ENCODE measurements around the gene OTUD1. TPM values are rescaled to one million over a fixed set of nuclear protein-coding genes. Genes with fewer than 3 reads are reported as not detected.

Gene OTUD1
- total RNA-seq, 1 experiment from 2014 or later, result 5.7 TPM

DNA sequence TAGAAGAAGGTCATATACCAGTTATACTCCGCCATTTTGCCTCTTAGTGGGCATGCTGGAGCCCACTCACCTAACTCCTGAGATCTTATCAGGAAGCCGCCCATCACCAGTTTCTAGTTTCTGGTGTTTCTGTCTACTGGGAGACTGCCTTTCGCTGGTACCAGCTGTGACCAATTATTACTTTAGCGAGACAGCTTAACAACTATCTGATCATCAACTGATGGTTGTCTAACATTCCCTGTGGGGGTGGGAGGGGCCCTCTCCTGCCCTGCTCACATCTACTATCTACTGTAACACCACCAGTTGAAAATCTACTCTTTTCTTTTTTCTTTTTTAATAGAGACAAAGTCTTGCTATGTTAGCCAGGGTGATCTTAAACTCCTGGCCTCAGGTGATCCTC is 48.1 kb upstream of the OTUD1 start:
- TF ChIP-seq FOSL1 (IDR thresholded peaks at IDR 0.05; ENCODE audit: low read depth) (no peak), ZNF274 (IDR thresholded peaks at IDR 0.05; ENCODE audit: low read depth, low read length) (no peak), CBX3 (IDR thresholded peaks at IDR 0.05; ENCODE audit: low read depth) (no peak), SIN3A (IDR thresholded peaks at IDR 0.05; ENCODE audit: low read depth) (no peak), ZFX (IDR thresholded peaks at IDR 0.05) (no peak)
- TF ChIP-seq, protein P1, sequence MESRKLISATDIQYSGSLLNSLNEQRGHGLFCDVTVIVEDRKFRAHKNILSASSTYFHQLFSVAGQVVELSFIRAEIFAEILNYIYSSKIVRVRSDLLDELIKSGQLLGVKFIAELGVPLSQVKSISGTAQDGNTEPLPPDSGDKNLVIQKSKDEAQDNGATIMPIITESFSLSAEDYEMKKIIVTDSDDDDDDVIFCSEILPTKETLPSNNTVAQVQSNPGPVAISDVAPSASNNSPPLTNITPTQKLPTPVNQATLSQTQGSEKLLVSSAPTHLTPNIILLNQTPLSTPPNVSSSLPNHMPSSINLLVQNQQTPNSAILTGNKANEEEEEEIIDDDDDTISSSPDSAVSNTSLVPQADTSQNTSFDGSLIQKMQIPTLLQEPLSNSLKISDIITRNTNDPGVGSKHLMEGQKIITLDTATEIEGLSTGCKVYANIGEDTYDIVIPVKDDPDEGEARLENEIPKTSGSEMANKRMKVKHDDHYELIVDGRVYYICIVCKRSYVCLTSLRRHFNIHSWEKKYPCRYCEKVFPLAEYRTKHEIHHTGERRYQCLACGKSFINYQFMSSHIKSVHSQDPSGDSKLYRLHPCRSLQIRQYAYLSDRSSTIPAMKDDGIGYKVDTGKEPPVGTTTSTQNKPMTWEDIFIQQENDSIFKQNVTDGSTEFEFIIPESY (IDR thresholded peaks at IDR 0.05; ENCODE audit: extremely low read depth, insufficient replicate concordance, low read length), result no peak
- TF ChIP-seq, protein P2, sequence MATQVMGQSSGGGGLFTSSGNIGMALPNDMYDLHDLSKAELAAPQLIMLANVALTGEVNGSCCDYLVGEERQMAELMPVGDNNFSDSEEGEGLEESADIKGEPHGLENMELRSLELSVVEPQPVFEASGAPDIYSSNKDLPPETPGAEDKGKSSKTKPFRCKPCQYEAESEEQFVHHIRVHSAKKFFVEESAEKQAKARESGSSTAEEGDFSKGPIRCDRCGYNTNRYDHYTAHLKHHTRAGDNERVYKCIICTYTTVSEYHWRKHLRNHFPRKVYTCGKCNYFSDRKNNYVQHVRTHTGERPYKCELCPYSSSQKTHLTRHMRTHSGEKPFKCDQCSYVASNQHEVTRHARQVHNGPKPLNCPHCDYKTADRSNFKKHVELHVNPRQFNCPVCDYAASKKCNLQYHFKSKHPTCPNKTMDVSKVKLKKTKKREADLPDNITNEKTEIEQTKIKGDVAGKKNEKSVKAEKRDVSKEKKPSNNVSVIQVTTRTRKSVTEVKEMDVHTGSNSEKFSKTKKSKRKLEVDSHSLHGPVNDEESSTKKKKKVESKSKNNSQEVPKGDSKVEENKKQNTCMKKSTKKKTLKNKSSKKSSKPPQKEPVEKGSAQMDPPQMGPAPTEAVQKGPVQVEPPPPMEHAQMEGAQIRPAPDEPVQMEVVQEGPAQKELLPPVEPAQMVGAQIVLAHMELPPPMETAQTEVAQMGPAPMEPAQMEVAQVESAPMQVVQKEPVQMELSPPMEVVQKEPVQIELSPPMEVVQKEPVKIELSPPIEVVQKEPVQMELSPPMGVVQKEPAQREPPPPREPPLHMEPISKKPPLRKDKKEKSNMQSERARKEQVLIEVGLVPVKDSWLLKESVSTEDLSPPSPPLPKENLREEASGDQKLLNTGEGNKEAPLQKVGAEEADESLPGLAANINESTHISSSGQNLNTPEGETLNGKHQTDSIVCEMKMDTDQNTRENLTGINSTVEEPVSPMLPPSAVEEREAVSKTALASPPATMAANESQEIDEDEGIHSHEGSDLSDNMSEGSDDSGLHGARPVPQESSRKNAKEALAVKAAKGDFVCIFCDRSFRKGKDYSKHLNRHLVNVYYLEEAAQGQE (IDR thresholded peaks at IDR 0.05; ENCODE audit: low read depth), result no peak
- H3K9me2 ChIP-seq (ENCODE audit: insufficient read depth), result no peaks in the 10 kb centered on the region
- no peaks in the 10 kb centered on the region for H3K79me2 ChIP-seq (ENCODE audit: insufficient read depth, low read length)
- H2AFZ ChIP-seq (ENCODE audit: low read depth, low read length, poor library complexity, severe bottlenecking), result no peak overlapping the region
- ChIA-PET RAD21 (ENCODE audit: low non-redundant PET in 1 of 2, low total read pairs in 2 of 2, uncharacterized antibody in 2 of 2, unreplicated experiment in 2 of 2) (no interaction called here), POLR2A (no interaction called here), CTCF (no interaction called here)
- ATAC-seq (no peak), DNase-seq (ENCODE audit: low read depth, low spot score) (no peak)
- intact Hi-C loops (cut with micrococcal nuclease), result no loop called here
- no peaks in the 10 kb centered on the region for H3K9me3 ChIP-seq (ENCODE audit: control insufficient read depth in 1 of 2, insufficient read depth in 1 of 2, low read depth in 1 of 2, low read length in 2 of 2)
- no peaks in the 10 kb centered on the region for H3K36me3 ChIP-seq (ENCODE audit: control insufficient read depth in 1 of 2, insufficient read depth in 2 of 2, low read length in 2 of 2)
- no peaks in the 10 kb centered on the region for H3K27me3 ChIP-seq (ENCODE audit: insufficient read depth, low read length)
- no peaks in the 10 kb centered on the region for H4K20me1 ChIP-seq (ENCODE audit: insufficient read depth)
- no TSS peak for BruUV-seq (replicated peaks)
- no peak overlapping the region for H3K27ac ChIP-seq (ENCODE audit: low read depth, low read length)
- H3K4me1 ChIP-seq (ENCODE audit: control insufficient read depth in 1 of 2, insufficient read depth in 2 of 2, low read length in 2 of 2), result no peaks in the 10 kb centered on the region
- no peak overlapping the region for H3K4me2 ChIP-seq (ENCODE audit: low read length)
- H3K9ac ChIP-seq (ENCODE audit: low read length), result no peak overlapping the region
- H3K4me3 ChIP-seq (replicated peaks in 1 of 2; ENCODE audit: low read depth in 1 of 2, low read length in 2 of 2), result no peak overlapping the region
